PC-3 (cell line): ENCODE measurements around the gene AMZ2. TPM values are rescaled to one million over a fixed set of nuclear protein-coding genes. Genes with fewer than 3 reads are reported as not detected.

ENCODE experiments used
- ATAC-seq: fragments of 200-7000 bp; cut with Tn5 transposase; 2 replicates; pipeline ENCODE4 v1.9.1; 2020; ENCODE audit warnings: mild to moderate bottlenecking, moderate library complexity
- BruUV-seq: library from RNA; stranded (reverse); fragments of 400-500 nt; replicated peaks from 2 replicates; lab custom pipeline; 2021; lab: Mats Ljungman, UMichigan
- CTCF ChIA-PET: fragments of 300-600 bp; sonication (Branson Sonifier 250); formaldehyde crosslinking; loops from one replicate; lab custom pipeline; 2022; ENCODE audit warnings: antibody characterized with exemption; lab: Charles Lee
- POLR2A ChIA-PET: fragments of 300-600 bp; sonication (Branson Sonifier 250); formaldehyde crosslinking; loops from one replicate; lab custom pipeline; 2022; ENCODE audit warnings: antibody characterized with exemption; ENCODE audit not compliant: unreplicated experiment; lab: Charles Lee
- DNase-seq: peaks from one replicate; pipeline ENCODE4 v3.0.0-alpha.2; 2015
- H2AFZ ChIP-seq: fragments of 300-600 bp; sonication (generic); 2 replicates; pipeline ENCODE4 v1.6.0; 2016; ENCODE audit warnings: antibody characterized with exemption, low read length
- H3F3A ChIP-seq: fragments of 300-600 bp; sonication (generic); one replicate; pipeline ENCODE4 v1.6.0; 2017; ENCODE audit warnings: antibody characterized with exemption, low read length, control low read depth, mild to moderate bottlenecking; ENCODE audit not compliant: unreplicated experiment
- H3K27ac ChIP-seq: fragments of 300-600 bp; sonication (generic); 2 replicates; pipeline ENCODE4 v1.5.1; 2016; ENCODE audit warnings: mild to moderate bottlenecking, low read length
- H3K27me3 ChIP-seq: fragments of 300-600 bp; sonication (generic); 2 replicates; pipeline ENCODE4 v1.6.1; 2016; ENCODE audit warnings: low read length, mixed read lengths
- H3K36me3 ChIP-seq: fragments of 300-600 bp; sonication (generic); 2 replicates; pipeline ENCODE4 v1.6.1; 2016; ENCODE audit warnings: low read depth, mixed run types, low read length, mixed read lengths
- H3K4me1 ChIP-seq: fragments of 300-600 bp; sonication (generic); 2 replicates; pipeline ENCODE4 v1.5.1; 2016; ENCODE audit warnings: low read length; ENCODE audit not compliant: insufficient read depth
- H3K4me2 ChIP-seq: fragments of 300-600 bp; sonication (generic); 2 replicates; pipeline ENCODE4 v1.6.0; 2016; ENCODE audit warnings: low read length
- H3K4me3 ChIP-seq: fragments of 300-600 bp; sonication (generic); 2 replicates; pipeline ENCODE4 v1.5.1; 2016; ENCODE audit warnings: mild to moderate bottlenecking, low read length, mixed read lengths
- H3K79me2 ChIP-seq: fragments of 300-600 bp; sonication (generic); 2 replicates; pipeline ENCODE4 v1.6.1; 2017; ENCODE audit warnings: low read length, mixed read lengths
- H3K9ac ChIP-seq: fragments of 300-600 bp; sonication (generic); 2 replicates; pipeline ENCODE4 v1.6.0; 2016; ENCODE audit warnings: mild to moderate bottlenecking, low read length
- H3K9me2 ChIP-seq: fragments of 300-600 bp; sonication (generic); replicated peaks from 2 replicates; pipeline ENCODE4 v1.6.1; 2016; ENCODE audit warnings: mixed run types, low read length, mixed read lengths
- H3K9me3 ChIP-seq: fragments of 300-600 bp; sonication (generic); 2 replicates; pipeline ENCODE4 v1.6.1; 2016; ENCODE audit warnings: low read length, mixed read lengths
- H4K20me1 ChIP-seq: fragments of 300-600 bp; sonication (generic); 2 replicates; pipeline ENCODE4 v1.6.1; 2016; ENCODE audit warnings: low read length, mixed read lengths
- CTCF ChIP-seq: fragments of 300-600 bp; sonication (generic); conservative IDR thresholded peaks from 2 replicates; pipeline ENCODE4 v1.5.1; 2017; ENCODE audit warnings: antibody characterized with exemption, low read depth, mild to moderate bottlenecking, low read length
- EZH2 ChIP-seq: fragments of 300-600 bp; sonication (generic); IDR thresholded peaks from one replicate; pipeline ENCODE4 v1.6.1; 2017; ENCODE audit warnings: antibody characterized with exemption, mild to moderate bottlenecking, low read length; ENCODE audit not compliant: unreplicated experiment
- EZH2phosphoT487 ChIP-seq: fragments of 300-600 bp; sonication (generic); IDR thresholded peaks from 2 replicates; pipeline ENCODE4 v1.6.1; 2018; ENCODE audit warnings: mild to moderate bottlenecking, antibody characterized with exemption, low read length, borderline replicate concordance
- intact Hi-C: fragments of 100-400 bp; cut with micrococcal nuclease; formaldehyde crosslinking; loops from 2 replicates; pipeline ENCODE4 v1.9.0; 2023
- total RNA-seq: library from RNA; depleted of rRNA; stranded (reverse); fragments of >200 nt; gene quantifications from 2 replicates; pipeline ENCODE4 v1.2.3, GENCODE V29; 2014

The AMZ2 gene
- total RNA-seq, 1 experiment from 2014 or later, result 88.5 TPM

GRCh38 chr17:68238164-68238870 lies 9.5 kb upstream of the AMZ2 start:
- intact Hi-C loops, result no loop called here
- no peak for ATAC-seq
- ChIA-PET POLR2A (no interaction called here), CTCF (no interaction called here)
- Histone ChIP-seq H3K79me2 (no peaks in the 10 kb centered on the region), H3K9ac (no peak overlapping the region), H2AFZ (no peak overlapping the region), H3F3A (no peaks in the 10 kb centered on the region), H3K9me3 (no peaks in the 10 kb centered on the region), H3K4me3 (no peak overlapping the region), H4K20me1 (no peaks in the 10 kb centered on the region), H3K27me3 (no peaks in the 10 kb centered on the region), H3K27ac (no peak overlapping the region), H3K4me2 (no peak overlapping the region), H3K36me3 (no peaks in the 10 kb centered on the region), H3K4me1 (peaks cover 13% of the 10 kb centered on the region), H3K9me2 (no peaks in the 10 kb centered on the region)
- BruUV-seq, result no TSS peak
- TF ChIP-seq CTCF, result no peak
- no peak for TF ChIP-seq EZH2phosphoT487
- TF ChIP-seq EZH2, result no peak
- no peak for DNase-seq

GRCh38 chr17:68238871-68239253 lies 9.0 kb upstream of the AMZ2 start:
- no TSS peak for BruUV-seq
- Histone ChIP-seq H3K4me3 (no peak overlapping the region), H3K27ac (no peak overlapping the region), H3K9me2 (no peaks in the 10 kb centered on the region), H3F3A (no peaks in the 10 kb centered on the region), H3K4me2 (no peak overlapping the region), H3K4me1 (peaks cover 13% of the 10 kb centered on the region), H2AFZ (no peak overlapping the region), H4K20me1 (no peaks in the 10 kb centered on the region), H3K36me3 (no peaks in the 10 kb centered on the region), H3K9ac (no peak overlapping the region), H3K9me3 (no peaks in the 10 kb centered on the region), H3K79me2 (no peaks in the 10 kb centered on the region), H3K27me3 (no peaks in the 10 kb centered on the region)
- POLR2A ChIA-PET, result no interaction called here
- DNase-seq (no peak), ATAC-seq (no peak)
- intact Hi-C loops, result no loop called here
- CTCF ChIA-PET, result no interaction called here
- TF ChIP-seq EZH2phosphoT487 (no peak), EZH2 (no peak), CTCF (no peak)

GRCh38 chr17:68239632-68240366 lies 8.0 kb upstream of the AMZ2 start:
- Histone ChIP-seq H3F3A (no peaks in the 10 kb centered on the region), H3K27ac (no peak overlapping the region), H3K27me3 (no peaks in the 10 kb centered on the region), H4K20me1 (no peaks in the 10 kb centered on the region), H2AFZ (no peak overlapping the region), H3K9me2 (no peaks in the 10 kb centered on the region), H3K79me2 (no peaks in the 10 kb centered on the region), H3K4me2 (no peak overlapping the region), H3K36me3 (no peaks in the 10 kb centered on the region), H3K4me1 (peaks cover 8% of the 10 kb centered on the region), H3K9ac (no peak overlapping the region), H3K4me3 (no peak overlapping the region), H3K9me3 (no peaks in the 10 kb centered on the region)
- no peak for DNase-seq
- intact Hi-C loops, result no loop called here
- ChIA-PET POLR2A (no interaction called here), CTCF (no interaction called here)
- no TSS peak for BruUV-seq
- ATAC-seq, result no peak
- TF ChIP-seq EZH2 (no peak), EZH2phosphoT487 (no peak)
